Measurements from ENCODE around the gene CAND1. TPM values are rescaled to one million over a fixed set of nuclear protein-coding genes. Genes with fewer than 3 reads are reported as not detected.

The CAND1 gene
- polyA plus RNA-seq, 3 donors: 194 to 239 (median 196) TPM

DNA sequence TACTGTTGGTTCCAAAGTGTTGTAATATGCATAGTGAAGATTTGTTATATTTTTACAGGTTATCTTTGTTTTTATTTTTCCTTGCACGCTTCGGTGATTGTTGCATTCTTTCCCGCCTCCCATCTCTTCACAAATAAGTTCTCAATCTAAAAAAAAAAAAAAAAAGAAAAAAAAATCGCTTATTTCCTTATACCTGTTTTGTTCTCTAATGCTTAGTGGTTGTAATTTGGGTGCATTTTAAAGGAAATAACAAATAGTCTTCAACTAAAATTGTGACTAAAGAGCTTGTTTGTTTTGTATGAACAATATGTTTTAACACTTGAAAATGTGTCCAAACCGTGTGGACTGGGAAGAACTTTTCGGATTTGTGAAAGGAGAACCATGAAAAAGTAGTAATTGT, 1.5 kb downstream of the CAND1 start:
- DNase-seq (ENCODE audit: extremely low read depth in 1 of 11, low read depth in 9 of 11, low spot score in 4 of 11): no peak

DNA sequence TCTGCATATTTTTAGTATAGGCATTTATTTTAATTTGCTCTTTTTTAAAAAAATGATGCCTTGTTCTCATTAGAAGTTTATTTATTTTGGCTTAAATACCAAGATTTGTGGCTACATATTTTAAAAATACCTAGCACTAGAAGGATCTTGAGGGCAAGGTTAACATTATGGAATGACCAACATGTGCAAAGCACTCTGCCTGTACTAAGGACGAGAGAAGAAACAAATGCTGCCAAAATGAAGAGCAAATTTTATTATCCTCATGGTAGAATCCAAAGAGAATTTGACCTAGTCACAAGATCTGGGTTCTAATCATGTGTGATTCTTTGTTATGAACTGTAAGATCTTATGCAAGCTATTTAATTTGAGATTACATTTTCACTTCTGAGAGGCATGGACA, 2.8 kb downstream of the CAND1 start:
- no peak for DNase-seq (ENCODE audit: extremely low read depth in 1 of 11, low read depth in 9 of 11, low spot score in 4 of 11)

DNA sequence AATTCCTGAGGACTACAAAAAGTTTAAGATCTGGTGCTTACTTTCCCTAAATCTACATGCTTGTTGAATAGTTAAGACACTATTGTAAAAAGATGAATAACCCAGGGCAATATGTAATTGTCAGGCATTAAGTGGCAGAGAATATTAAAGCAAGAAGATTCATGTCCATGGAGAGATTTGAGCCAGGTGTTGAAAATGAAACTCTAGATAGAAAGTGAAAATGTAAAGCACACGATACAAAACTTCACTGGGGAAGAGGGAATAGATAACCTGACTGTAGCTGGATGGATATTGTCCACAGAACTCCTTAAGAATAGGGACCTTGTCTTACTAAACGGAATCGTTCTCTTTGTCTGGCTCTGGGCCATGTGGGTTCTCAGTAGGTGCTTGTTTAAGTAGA, 5.0 kb downstream of the CAND1 start:
- no peak for DNase-seq (ENCODE audit: extremely low read depth in 1 of 11, low read depth in 9 of 11, low spot score in 4 of 11)

DNA sequence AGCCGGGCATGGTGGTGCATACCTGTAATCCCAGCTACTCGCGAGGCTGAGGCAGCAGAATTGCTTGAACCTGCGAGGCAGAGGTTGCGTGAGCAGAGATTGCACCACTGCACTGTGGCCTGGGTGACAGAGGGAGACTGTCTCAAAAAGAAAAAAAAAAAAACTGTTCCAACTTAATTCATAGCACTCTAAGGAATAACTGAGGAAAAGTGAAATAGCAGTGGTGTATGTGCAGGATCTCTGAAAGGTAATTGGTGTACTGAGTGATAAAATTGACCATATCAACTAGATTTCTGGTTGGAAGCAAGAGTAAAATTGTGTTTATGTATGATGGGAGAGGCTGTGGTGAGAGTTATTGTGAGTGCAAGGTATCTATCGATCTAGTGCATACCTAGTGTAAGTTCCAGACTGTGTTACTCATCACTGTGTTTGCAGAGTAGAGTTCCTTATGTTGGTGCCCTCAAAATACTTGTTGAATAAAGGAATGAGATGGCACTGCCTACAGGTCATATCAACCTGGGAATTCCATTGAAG, 6.3 kb downstream of the CAND1 start:
- no peak for DNase-seq (ENCODE audit: extremely low read depth in 1 of 11, low read depth in 9 of 11, low spot score in 4 of 11)

DNA sequence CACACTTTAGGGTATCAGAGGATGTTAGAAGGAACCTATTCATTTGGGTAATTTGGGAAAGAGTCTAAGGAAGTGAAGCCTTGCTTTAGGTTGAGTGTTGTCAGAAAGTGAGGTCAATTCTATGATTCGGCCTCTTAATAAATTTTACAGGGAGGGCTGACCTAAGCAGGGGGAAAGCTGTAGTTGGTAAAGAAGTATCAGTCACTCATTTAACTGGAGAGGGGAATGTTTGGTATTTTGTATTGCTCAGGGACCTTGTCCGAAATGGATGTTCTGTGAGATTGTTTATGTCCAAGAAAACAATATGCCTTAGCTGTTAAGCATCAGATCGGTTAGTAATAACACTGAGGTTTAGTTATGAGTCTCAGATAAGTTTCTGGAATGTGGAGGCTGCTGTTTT, 7.3 kb downstream of the CAND1 start:
- no peak for DNase-seq (ENCODE audit: extremely low read depth in 1 of 11, low read depth in 9 of 11, low spot score in 4 of 11)

DNA sequence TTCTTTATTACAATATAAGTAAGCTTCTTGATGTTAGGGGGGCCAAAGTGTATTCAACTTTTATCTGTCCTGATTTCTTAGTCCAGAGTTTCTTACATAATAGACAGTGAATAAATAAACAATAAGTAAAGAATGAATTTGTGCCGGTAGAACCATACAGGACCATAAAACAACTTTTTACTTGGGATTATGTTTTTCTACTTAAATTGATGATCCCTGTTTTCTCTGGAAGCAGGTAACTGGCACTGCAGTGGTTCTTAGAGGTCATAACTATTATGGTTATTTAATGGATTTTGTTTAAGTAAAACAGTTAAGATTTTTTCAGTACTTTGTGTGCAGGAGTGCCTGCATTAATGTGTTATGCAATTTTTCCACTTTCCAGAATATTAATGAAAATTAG, 10.5 kb downstream of the CAND1 start:
- DNase-seq (ENCODE audit: extremely low read depth in 1 of 11, low read depth in 9 of 11, low spot score in 4 of 11): no peak

DNA sequence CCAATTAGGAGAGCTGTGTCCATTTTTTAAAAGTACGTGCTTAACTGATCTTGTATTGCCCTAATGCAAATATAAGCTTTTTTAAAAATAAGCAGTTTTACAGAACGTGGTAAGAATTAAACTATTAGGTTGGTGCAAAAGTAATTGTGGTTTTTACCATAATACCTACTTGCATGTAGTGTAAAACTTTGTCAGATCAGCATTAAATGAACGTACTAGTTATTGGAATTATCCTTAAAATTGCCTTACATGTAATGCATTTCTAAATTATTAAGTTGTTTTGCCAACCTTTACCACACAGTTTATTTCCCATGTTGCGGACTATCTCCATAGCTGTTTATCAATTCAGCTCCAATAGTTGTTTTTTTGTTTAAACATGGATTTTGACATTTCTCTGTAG, 10.9 kb downstream of the CAND1 start:
- DNase-seq (ENCODE audit: extremely low read depth in 1 of 11, low read depth in 9 of 11, low spot score in 4 of 11): no peak

DNA sequence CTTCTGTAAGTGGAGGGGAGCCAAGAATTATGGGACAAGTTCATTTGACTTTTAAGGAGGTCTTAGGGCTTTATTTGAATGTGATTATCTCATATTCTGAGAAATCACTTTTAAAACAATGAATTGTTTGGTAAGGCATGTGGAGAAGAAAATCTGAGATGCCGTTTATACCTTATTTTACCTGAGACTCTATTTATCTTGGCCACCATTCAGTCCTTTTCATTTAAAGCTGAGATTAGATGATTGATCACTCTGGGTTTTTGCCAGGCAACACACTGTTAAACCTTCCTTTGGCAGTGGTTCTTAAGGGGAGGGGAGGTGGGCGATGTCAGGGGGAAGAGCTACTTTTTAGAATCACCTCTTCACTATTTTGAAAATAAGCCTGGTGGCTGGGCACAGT, 11.4 kb downstream of the CAND1 start:
- no peak for DNase-seq (ENCODE audit: extremely low read depth in 1 of 11, low read depth in 9 of 11, low spot score in 4 of 11)

DNA sequence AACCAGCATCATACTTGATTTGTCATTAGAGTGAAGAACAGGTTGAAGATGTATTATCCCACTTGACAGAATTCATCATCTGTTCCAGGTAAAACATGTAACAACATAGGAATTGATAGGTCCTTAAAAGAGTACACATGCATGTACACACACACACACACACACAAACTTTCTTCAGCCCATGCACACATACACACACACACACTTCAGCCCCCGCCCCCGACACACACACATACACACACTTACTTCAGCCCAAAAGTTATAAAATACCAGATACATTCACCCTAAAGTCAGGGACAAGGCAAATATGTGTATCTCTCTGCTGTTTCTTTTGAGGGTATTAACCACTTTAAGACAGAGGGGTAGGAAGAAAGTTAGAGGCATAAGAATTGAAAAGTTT, 15.4 kb downstream of the CAND1 start:
- no peak for DNase-seq (ENCODE audit: extremely low read depth in 1 of 11, low read depth in 9 of 11, low spot score in 4 of 11)

DNA sequence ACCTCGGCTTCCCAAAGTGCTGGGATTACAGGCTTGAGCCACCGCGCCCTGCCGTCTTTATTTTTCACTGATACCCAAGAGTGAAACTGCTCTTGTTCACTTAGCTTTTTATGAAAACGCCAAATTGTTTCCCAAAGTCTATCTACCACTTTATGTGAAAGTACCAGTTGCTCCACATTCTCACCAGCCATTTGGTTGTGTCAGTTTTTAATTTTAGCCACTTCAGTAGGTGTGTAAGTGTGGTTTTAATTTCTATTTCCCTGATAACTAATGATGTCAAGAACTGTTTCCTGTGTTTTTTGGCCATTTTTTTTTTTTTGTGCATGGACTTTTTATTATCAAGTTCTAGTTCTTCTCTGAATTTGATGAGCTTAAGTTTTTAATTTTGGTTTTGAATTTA, 17.1 kb downstream of the CAND1 start:
- DNase-seq (ENCODE audit: extremely low read depth in 1 of 11, low read depth in 9 of 11, low spot score in 4 of 11): no peak

DNA sequence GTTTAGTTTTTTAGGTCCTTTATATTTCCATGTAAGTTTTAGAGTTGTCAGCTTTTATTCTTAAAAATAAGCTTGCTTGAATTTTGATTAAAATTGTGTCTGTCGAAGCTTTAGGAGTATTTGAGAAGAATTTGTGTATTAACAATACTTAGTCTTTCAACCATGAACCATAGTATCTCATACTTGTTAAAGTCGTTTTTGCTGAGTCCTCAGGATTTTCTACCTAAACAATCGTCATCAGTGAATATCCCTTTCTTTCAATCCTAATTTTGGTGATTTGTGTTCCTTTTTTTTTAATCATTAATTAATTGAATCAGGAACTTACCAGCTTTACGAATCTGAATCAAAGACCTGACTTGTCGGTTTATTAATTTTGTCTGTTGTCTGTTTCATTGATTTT, 18.2 kb downstream of the CAND1 start:
- no peak for DNase-seq (ENCODE audit: extremely low read depth in 1 of 11, low read depth in 9 of 11, low spot score in 4 of 11)

DNA sequence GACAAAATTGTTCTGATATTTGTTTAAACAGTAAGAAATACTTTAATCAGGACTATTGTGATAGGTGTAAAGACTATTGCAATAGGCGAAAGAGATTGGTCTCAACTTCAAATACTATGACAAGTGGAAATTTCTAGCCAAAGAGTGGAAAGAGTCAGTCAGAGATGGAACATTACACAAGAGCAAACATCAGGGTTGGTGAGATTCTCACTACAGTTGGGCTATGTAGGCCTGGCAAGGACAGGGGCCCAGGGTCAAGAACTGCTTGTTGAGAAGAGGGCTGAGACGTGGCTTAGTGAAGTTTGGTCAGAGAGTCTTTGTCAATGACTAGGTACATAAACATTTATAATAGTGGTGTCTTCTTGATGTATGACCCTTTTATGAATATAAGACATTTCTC, 19.4 kb downstream of the CAND1 start:
- no peak for DNase-seq (ENCODE audit: extremely low read depth in 1 of 11, low read depth in 9 of 11, low spot score in 4 of 11)

DNA sequence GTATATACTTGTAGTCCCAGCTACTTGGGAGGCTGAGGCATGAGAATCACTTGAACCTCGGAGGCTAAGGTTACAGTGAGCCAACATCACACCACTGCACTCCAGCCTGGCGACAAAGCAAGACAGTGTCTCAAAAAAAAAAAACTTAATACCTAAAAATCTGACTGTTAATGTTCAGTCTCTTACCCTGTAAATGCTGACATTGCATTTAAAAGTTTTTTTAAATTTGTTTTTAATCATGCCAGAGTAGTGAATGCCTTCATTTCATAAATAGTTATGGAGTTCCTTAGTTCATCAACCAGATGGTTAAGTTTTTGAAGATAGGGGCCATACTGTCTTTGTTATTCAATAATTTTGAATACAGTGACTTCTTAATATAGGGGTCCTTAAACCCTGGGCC, 21.2 kb downstream of the CAND1 start:
- no peak for DNase-seq (ENCODE audit: extremely low read depth in 1 of 11, low read depth in 9 of 11, low spot score in 4 of 11)

DNA sequence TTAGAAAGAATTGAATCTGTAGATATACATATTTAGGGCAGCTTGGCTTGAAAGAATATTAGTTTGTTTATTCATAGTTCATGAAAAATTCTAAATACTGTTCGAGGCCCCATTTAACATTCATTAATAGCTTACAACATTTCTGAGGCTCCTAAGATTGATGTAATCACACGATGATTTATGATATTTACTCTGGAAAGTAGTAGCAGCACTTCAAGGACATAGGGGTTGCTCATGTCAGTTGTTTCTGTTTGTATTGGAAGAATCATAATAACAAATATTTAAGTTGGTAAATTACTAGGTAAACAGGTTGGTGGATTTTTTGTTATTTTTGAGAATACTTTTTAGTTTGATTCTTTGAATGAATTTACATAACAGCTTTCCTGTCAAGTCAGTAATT, 30.4 kb downstream of the CAND1 start:
- DNase-seq (ENCODE audit: extremely low read depth in 1 of 11, low read depth in 9 of 11, low spot score in 4 of 11): no peak

DNA sequence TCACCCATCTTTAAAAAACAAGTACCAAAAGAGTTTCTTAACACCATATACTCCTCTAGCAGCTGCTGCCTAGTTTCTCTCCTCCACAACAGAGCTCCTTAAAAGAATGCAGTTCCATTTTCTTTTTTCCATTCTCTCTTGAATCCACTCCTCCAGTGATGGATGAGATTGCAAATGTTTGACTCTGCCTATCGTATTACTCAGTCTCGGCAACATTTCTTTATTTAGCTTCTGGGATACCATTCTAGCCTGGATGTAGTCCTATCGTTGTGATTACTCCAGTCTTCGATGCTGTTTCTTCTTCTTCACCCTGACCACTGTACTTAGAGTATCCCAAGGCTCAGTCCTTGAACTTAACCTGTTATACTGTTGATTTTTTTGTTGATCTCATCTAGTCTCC, 30.8 kb downstream of the CAND1 start:
- no peak for DNase-seq (ENCODE audit: extremely low read depth in 1 of 11, low read depth in 9 of 11, low spot score in 4 of 11)

DNA sequence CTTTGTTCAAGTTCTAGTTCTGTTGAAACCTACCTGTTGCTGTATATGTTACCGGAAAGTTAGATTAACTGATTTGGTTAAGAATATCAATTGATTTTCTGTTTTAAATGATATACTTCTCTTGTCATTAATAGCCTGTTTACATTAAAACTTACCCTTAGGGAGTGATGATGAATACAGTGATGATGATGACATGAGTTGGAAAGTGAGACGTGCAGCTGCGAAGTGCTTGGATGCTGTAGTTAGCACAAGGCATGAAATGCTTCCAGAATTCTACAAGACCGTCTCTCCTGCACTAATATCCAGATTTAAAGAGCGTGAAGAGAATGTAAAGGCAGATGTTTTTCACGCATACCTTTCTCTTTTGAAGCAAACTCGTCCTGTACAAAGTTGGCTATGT, 33.0 kb downstream of the CAND1 start:
- DNase-seq (ENCODE audit: extremely low read depth in 1 of 11, low read depth in 9 of 11, low spot score in 4 of 11): no peak

DNA sequence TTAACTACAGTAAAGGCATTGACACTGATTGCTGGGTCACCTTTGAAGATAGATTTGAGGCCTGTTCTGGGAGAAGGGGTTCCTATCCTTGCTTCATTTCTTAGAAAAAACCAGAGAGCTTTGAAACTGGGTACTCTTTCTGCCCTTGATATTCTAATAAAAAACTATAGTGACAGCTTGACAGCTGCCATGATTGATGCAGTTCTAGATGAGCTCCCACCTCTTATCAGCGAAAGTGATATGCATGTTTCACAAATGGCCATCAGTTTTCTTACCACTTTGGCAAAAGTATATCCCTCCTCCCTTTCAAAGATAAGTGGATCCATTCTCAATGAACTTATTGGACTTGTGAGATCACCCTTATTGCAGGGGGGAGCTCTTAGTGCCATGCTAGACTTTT, 36.4 kb downstream of the CAND1 start:
- DNase-seq (ENCODE audit: extremely low read depth in 1 of 11, low read depth in 9 of 11, low spot score in 4 of 11): no peak

DNA sequence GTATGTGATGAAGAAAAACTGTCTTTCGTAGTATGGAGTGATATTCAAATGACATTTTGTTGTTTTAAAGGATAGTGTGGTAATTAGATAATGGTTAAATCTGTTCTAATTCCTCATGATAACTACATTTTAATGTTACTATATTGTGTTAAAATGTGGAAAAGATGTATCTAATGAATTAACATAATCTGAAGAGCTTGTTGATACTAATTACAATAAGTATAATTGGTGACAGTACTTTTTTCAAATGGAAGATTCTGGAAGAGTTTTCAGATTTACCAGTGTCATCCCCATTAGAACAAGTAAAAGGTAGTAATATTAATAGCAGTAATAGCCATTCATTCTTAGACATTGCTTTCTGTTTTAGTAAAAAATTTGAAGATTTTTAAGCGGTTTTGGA, 37.6 kb downstream of the CAND1 start:
- DNase-seq (ENCODE audit: extremely low read depth in 1 of 11, low read depth in 9 of 11, low spot score in 4 of 11): no peak

DNA sequence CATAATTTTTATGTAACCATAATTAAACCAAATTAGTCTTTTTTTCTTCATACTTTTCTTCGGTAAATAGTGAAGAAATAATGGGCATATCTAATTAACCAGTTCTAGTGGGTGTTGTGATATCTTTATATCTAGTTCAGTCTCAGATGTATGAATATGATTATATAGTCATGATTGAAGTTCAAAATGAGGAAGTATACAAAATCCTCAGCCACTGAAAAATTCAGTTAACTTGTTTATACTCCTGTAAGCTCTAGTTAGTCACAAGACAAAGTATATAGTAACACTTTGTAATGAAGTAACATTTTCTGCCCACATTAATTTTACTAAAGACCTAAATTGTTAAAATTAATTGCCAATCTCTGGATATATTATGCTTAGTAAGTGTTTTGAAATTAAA, 46.5 kb downstream of the CAND1 start:
- no peak for DNase-seq (ENCODE audit: extremely low read depth in 1 of 11, low read depth in 9 of 11, low spot score in 4 of 11)

DNA sequence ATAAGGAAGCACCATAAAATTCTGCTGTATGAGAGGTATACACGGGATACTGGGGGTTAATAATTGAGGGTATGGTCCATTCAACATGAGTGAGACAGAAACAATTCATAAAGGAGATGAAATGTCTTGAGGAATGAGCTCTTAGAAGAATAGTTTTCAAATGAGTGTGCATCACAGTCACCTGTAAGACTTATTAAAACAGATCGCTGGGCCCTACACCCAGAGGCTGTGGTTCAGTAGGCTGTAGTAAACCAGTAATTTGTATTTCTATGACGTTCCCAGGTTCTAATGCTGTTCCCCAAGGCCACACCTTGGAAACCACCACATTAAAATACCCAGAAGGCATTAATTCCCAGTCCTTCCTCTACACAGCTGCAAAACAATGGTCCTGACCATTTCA, 49.6 kb downstream of the CAND1 start:
- no peak for DNase-seq (ENCODE audit: extremely low read depth in 1 of 11, low read depth in 9 of 11, low spot score in 4 of 11)

DNA sequence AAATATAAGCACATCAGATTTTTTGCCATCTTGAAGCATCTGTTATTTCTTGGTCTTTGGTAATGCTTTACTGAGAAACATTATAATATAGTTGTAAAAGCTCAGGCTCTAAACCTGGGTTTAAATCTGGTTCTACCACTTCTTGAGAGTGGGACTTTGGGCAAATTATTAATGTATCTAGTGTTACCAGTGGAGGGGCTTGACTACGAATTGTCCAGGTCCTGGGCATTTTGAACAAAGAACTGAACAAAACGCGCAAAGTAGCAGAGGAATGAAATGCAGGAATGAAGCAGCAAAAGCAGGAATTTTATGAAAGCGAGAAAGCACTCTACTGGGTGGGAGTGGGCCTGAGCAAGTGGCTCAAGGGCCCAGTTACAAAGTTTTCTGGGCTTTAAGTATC, 50.8 kb downstream of the CAND1 start:
- DNase-seq (ENCODE audit: extremely low read depth in 1 of 11, low read depth in 9 of 11, low spot score in 4 of 11): no peak

DNA sequence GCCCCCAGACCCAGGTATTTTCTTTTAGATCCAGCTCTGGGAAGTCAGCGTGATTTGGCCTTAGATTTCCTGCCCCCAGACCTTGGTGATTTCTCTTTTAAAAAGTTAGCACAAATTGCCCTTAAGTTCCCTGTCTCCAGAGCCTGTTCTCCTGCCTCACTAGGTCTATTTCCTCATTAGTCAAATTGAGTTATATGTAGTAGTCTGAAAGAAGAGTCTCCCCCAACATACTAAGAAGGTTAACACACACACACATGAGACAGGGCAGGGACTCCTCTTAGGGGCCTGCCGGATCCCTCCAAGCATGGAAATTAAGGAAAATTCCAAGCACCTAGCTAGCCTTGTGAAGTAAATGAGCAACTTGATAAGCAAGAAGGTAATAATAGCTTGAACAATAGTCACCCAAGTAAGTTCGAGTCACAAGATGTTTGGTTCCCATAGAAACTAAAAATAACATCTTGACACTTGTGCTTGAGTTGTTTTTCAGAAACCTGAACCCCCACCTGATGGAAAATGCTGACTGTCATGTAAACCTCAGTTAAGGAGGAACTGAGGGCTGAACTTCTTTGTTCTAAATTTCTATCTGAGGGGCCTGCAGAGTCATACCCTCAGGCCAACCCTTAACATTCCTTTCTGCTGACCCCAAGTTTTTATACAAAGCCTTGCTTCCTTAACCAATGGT, 51.6 kb downstream of the CAND1 start:
- no peak for DNase-seq (ENCODE audit: extremely low read depth in 1 of 11, low read depth in 9 of 11, low spot score in 4 of 11)
